ENCODE measurements around the gene PUSL1.

PUSL1 gene

GRCh38 chr1:1307923-1308755 is at the start of gene PUSL1, which contains the start of gene ACAP3:
PUSL1 (plus strand) TSS chr1:1308597; CDS start chr1:1308644, 47 bp downstream.
ACAP3 (minus strand) TSS chr1:1307930; CDS start chr1:1307815, 115 bp downstream.
- TF ChIP-seq, protein P1, sequence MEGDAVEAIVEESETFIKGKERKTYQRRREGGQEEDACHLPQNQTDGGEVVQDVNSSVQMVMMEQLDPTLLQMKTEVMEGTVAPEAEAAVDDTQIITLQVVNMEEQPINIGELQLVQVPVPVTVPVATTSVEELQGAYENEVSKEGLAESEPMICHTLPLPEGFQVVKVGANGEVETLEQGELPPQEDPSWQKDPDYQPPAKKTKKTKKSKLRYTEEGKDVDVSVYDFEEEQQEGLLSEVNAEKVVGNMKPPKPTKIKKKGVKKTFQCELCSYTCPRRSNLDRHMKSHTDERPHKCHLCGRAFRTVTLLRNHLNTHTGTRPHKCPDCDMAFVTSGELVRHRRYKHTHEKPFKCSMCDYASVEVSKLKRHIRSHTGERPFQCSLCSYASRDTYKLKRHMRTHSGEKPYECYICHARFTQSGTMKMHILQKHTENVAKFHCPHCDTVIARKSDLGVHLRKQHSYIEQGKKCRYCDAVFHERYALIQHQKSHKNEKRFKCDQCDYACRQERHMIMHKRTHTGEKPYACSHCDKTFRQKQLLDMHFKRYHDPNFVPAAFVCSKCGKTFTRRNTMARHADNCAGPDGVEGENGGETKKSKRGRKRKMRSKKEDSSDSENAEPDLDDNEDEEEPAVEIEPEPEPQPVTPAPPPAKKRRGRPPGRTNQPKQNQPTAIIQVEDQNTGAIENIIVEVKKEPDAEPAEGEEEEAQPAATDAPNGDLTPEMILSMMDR (IDR thresholded peaks at IDR 0.05; ENCODE audit: control insufficient read depth, insufficient read depth, low read depth, low read length, missing control alignments): no peak
- peak within 1 kb of the TSS; percentile 76 for H3K4me3 ChIP-seq (ENCODE audit: control insufficient read depth, low read depth, low read length)
- peak; percentile 71 for DNase-seq (ENCODE audit: low read depth)

DNA sequence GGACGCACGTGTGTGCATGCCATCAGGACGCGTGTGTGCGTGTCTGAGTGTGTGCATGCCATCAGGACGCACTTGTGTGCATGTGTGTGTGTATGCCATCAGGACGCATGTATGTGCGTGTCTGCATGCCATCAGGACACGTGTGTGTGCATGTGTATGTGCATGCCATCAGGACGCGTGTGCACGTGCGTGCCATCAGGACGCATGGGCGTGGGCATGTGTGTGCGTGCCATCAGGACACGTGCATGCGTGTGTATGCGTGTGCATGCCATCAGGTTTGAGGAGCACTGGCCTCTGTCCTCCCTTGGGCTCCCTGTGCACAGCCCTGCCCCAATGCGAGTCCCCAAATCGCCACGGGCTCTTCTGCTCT is 49.3 kb upstream of the PUSL1 start:
- no peak for DNase-seq (ENCODE audit: low read depth)
- H3K4me3 ChIP-seq (ENCODE audit: control insufficient read depth, low read depth, low read length): no peak overlapping the region
- TF ChIP-seq, protein P1 (IDR thresholded peaks at IDR 0.05; ENCODE audit: control insufficient read depth, insufficient read depth, low read depth, low read length, missing control alignments): no peak

- no peak for DNase-seq (ENCODE audit: low read depth)
- H3K4me3 ChIP-seq (ENCODE audit: control insufficient read depth, low read depth, low read length): no peak overlapping the region
- TF ChIP-seq, protein P1 (IDR thresholded peaks at IDR 0.05; ENCODE audit: control insufficient read depth, insufficient read depth, low read depth, low read length, missing control alignments): no peak
Observed at GRCh38 chr1:1259540-1259939, 48.9 kb upstream of the PUSL1 start.

- TF ChIP-seq, protein P1 (IDR thresholded peaks at IDR 0.05; ENCODE audit: control insufficient read depth, insufficient read depth, low read depth, low read length, missing control alignments): no peak
- no peak overlapping the region for H3K4me3 ChIP-seq (ENCODE audit: control insufficient read depth, low read depth, low read length)
- no peak for DNase-seq (ENCODE audit: low read depth)
Observed at GRCh38 chr1:1259951-1260600, 48.3 kb upstream of the PUSL1 start.

- TF ChIP-seq, protein P1 (IDR thresholded peaks at IDR 0.05; ENCODE audit: control insufficient read depth, insufficient read depth, low read depth, low read length, missing control alignments): no peak
- no peak for DNase-seq (ENCODE audit: low read depth)
- no peak overlapping the region for H3K4me3 ChIP-seq (ENCODE audit: control insufficient read depth, low read depth, low read length)
Observed at GRCh38 chr1:1260843-1261560, 47.4 kb upstream of the PUSL1 start.

GRCh38 chr1:1262071-1262470 is 46.3 kb upstream of the PUSL1 start:
- H3K4me3 ChIP-seq (ENCODE audit: control insufficient read depth, low read depth, low read length): no peak overlapping the region
- DNase-seq (ENCODE audit: low read depth): no peak
- TF ChIP-seq, protein P1 (IDR thresholded peaks at IDR 0.05; ENCODE audit: control insufficient read depth, insufficient read depth, low read depth, low read length, missing control alignments): no peak
